HepG2 (cell line): Measurements from ENCODE around the gene SUPT4H1. TPM values are rescaled to one million over a fixed set of nuclear protein-coding genes. Genes with fewer than 3 reads are reported as not detected.

Experiments
- ATAC-seq: fragments of 200-7000 bp; cut with Tn5 transposase; 3 replicates; pipeline ENCODE4 v1.9.1; 2020; ENCODE audit warnings: mild to moderate bottlenecking, moderate library complexity
- BruUV-seq: library from RNA; stranded (reverse); fragments of 400-500 nt; replicated peaks from 2 replicates; lab custom pipeline; 2021; lab: Mats Ljungman, UMichigan
- CTCF ChIA-PET: fragments of 300-600 bp; formaldehyde crosslinking; extraction: SDS; loops from one replicate; lab custom pipeline; 2021; ENCODE audit warnings: low total read pairs, inconsistent platforms, low intra/inter-chr PET ratio; lab: Yijun Ruan, JAX
- POLR2A ChIA-PET: fragments of 350-600 bp; sonication (Branson Sonifier 250); formaldehyde crosslinking; loops from one replicate; lab custom pipeline; 2020; ENCODE audit warnings: antibody characterized with exemption, inconsistent platforms; lab: Yijun Ruan, JAX
- DNase-seq: peaks from one replicate; pipeline ENCODE4 v3.0.0-alpha.2; 2015; ENCODE audit warnings: low spot score
- FAIRE-seq: peaks from 3 replicates; lab custom pipeline; 2011; peaks lifted over from hg19 to GRCh38; lab: Jason Lieb, UNC
- H2AFZ ChIP-seq: one replicate; pipeline ENCODE4 v1.6.1; 2011; ENCODE audit warnings: low read length, inconsistent platforms
- H3K27ac ChIP-seq: fragments of 300-600 bp; 3 replicates; pipeline ENCODE4 v1.8.0; 2011; ENCODE audit warnings: mixed run types, mild to moderate bottlenecking, mixed read lengths, low read length, inconsistent platforms; ENCODE audit not compliant: insufficient read depth; ENCODE audit errors: extremely low read length
- H3K27me3 ChIP-seq, 2 experiments: fragments of 200-600 bp in 1 of 2; 2 replicates in 1 of 2; 3 replicates in 1 of 2; pipeline versions ENCODE4 v1.6.0 to v1.8.0; 2011; ENCODE audit warnings: low read length in 2 of 2, mild to moderate bottlenecking in 2 of 2, moderate library complexity in 2 of 2, inconsistent platforms in 1 of 2; ENCODE audit not compliant: insufficient read depth in 2 of 2, control insufficient read depth in 1 of 2
- H3K36me3 ChIP-seq, 2 experiments: fragments of 200-600 bp in 1 of 2; replicated peaks in 1 of 2; 2 replicates in 1 of 2; 3 replicates in 1 of 2; pipeline versions ENCODE4 v1.5.1 to v1.8.0; 2011; ENCODE audit warnings: low read length in 2 of 2, inconsistent platforms in 1 of 2; ENCODE audit not compliant: insufficient read depth in 2 of 2, control insufficient read depth in 1 of 2
- H3K4me1 ChIP-seq: 2 replicates; pipeline ENCODE4 v1.5.1; 2012; ENCODE audit warnings: low read length, inconsistent platforms; ENCODE audit not compliant: insufficient read depth
- H3K4me2 ChIP-seq: 2 replicates; pipeline ENCODE4 v1.6.0; 2011; ENCODE audit warnings: low read depth, low read length, inconsistent platforms
- H3K4me3 ChIP-seq, 3 experiments: fragments of 200-600 bp in 1 of 3; sonication (generic), shearing (Covaris generic) in 1 of 3; replicated peaks in 1 of 3; 2 replicates each; pipeline ENCODE4 v1.5.1; 2011 to 2016; ENCODE audit warnings: low read length in 3 of 3, inconsistent platforms in 2 of 3, low read depth in 2 of 3, mild to moderate bottlenecking in 2 of 3, control low read depth in 1 of 3, mixed read lengths in 1 of 3; ENCODE audit not compliant: insufficient read depth in 1 of 3
- H3K79me2 ChIP-seq: one replicate; pipeline ENCODE4 v1.6.1; 2011; ENCODE audit warnings: low read length, inconsistent platforms; ENCODE audit not compliant: insufficient read depth
- H3K9ac ChIP-seq: 2 replicates; pipeline ENCODE4 v1.6.0; 2011; ENCODE audit warnings: mild to moderate bottlenecking, low read depth, low read length, inconsistent platforms; ENCODE audit not compliant: insufficient read depth
- H3K9me3 ChIP-seq: 2 replicates; pipeline ENCODE4 v1.5.1; 2012; ENCODE audit warnings: mild to moderate bottlenecking, low read length
- H4K20me1 ChIP-seq: 2 replicates; pipeline ENCODE4 v1.6.0; 2011; ENCODE audit warnings: inconsistent platforms, mild to moderate bottlenecking, low read length, moderate library complexity; ENCODE audit not compliant: insufficient read depth
- AKNA ChIP-seq: sonication (generic); formaldehyde crosslinking; IDR thresholded peaks from 2 replicates; pipeline ENCODE4 v1.4.0; 2020; ENCODE audit warnings: missing genetic modification reagents, borderline replicate concordance
- CHCHD3 ChIP-seq: sonication (generic); formaldehyde crosslinking; IDR thresholded peaks from 2 replicates; pipeline ENCODE4 v1.8.0; 2022; ENCODE audit warnings: mild to moderate bottlenecking, missing genetic modification reagents, moderate library complexity
- MXD4 ChIP-seq: IDR thresholded peaks from 2 replicates; pipeline ENCODE4 v1.6.1; 2016; ENCODE audit warnings: mild to moderate bottlenecking, missing biosample characterization, missing genetic modification reagents
- NCOA1 ChIP-seq: sonication (generic); formaldehyde crosslinking; IDR thresholded peaks from 2 replicates; pipeline ENCODE4 v1.9.0; 2021; ENCODE audit warnings: missing genetic modification reagents
- NKX3-1 ChIP-seq: sonication (generic); formaldehyde crosslinking; IDR thresholded peaks from 2 replicates; pipeline ENCODE4 v1.5.0; 2020; ENCODE audit warnings: missing genetic modification reagents
- PCBP1 ChIP-seq: fragments of 200-400 bp; formaldehyde crosslinking; IDR thresholded peaks from 2 replicates; pipeline ENCODE4 v1.6.1; 2017; ENCODE audit warnings: mild to moderate bottlenecking, low read depth, low read length, borderline replicate concordance
- POGK ChIP-seq: sonication (generic); formaldehyde crosslinking; conservative IDR thresholded peaks from 2 replicates; pipeline ENCODE4 v1.8.0; 2022; ENCODE audit warnings: mild to moderate bottlenecking, moderate library complexity, missing genetic modification reagents
- POLR2AphosphoS5 ChIP-seq: IDR thresholded peaks from 2 replicates; pipeline ENCODE4 v1.6.1; 2012; ENCODE audit warnings: low read depth, low read length
- SALL1 ChIP-seq: sonication (generic); formaldehyde crosslinking; IDR thresholded peaks from 2 replicates; pipeline ENCODE4 v1.8.0; 2022; ENCODE audit warnings: mild to moderate bottlenecking, missing genetic modification reagents
- SETDB1 ChIP-seq: sonication (generic); formaldehyde crosslinking; IDR thresholded peaks from 2 replicates; pipeline ENCODE4 v1.5.1; 2020; ENCODE audit warnings: missing genetic modification reagents, mild to moderate bottlenecking, borderline replicate concordance
- ZNF431 ChIP-seq: sonication (generic); formaldehyde crosslinking; IDR thresholded peaks from 2 replicates; pipeline ENCODE4 v1.9.0; 2022; ENCODE audit warnings: missing genetic modification reagents, low read depth, mild to moderate bottlenecking, borderline replicate concordance
- ZNF574 ChIP-seq: sonication (generic); formaldehyde crosslinking; IDR thresholded peaks from 2 replicates; pipeline ENCODE4 v1.4.0; 2020; ENCODE audit warnings: missing genetic modification reagents
- ZNF749 ChIP-seq: sonication (generic); formaldehyde crosslinking; IDR thresholded peaks from 2 replicates; pipeline ENCODE4 v1.8.0; 2022; ENCODE audit warnings: mild to moderate bottlenecking, missing genetic modification reagents, moderate library complexity, borderline replicate concordance
- WGBS: methylation state at CpG from one replicate; pipeline ENCODE4 v1.1.6; 2017; ENCODE audit warnings: low lambda C conversion rate; 5-methylcytosine and 5-hydroxymethylcytosine counted together
- in situ Hi-C: cut with HindIII; loops from 2 replicates; pipeline ENCODE4 v1.10.0; 2017; ENCODE audit warnings: low pct_unique_long_range_greater_than_20kb; ENCODE audit not compliant: extremely low pct_ligation_motif_present
- intact Hi-C: fragments of 100-400 bp; cut with micrococcal nuclease; formaldehyde crosslinking; loops from one replicate; pipeline ENCODE4 v1.10.0; 2022; ENCODE audit not compliant: unreplicated experiment
- polyA plus RNA-seq, 8 experiments: library from polyadenylated mRNA; depleted of rRNA in 3 of 8; stranded (reverse) in 7 of 8; unstranded in 1 of 8; fragments of >200 nt; fragmentation: Illumina TruSeq in 4 of 8; extraction: Trizol in 4 of 8; gene quantifications; 2 replicates each; pipeline versions ENCODE4 v1.2.1 to v1.2.3, GENCODE V29; 2011 to 2016; ENCODE audit warnings: low read depth in 4 of 8, missing spikeins in 1 of 8, mixed read lengths in 1 of 8; ENCODE audit not compliant: insufficient read depth in 1 of 8
- total RNA-seq, 5 experiments: library from RNA; depleted of rRNA; stranded (reverse); fragments of >200 nt; fragmentation: Illumina TruSeq; extraction: Trizol; gene quantifications; 2 replicates each; pipeline ENCODE4 v1.2.3, GENCODE V29; 2016; ENCODE audit warnings: low read depth in 1 of 5

The SUPT4H1 gene
- total and polyA plus RNA-seq, 2 of the 13 experiments (the other 11 are each of a cell fraction or from before 2014, with no cell fraction given): 155 to 244 TPM

DNA sequence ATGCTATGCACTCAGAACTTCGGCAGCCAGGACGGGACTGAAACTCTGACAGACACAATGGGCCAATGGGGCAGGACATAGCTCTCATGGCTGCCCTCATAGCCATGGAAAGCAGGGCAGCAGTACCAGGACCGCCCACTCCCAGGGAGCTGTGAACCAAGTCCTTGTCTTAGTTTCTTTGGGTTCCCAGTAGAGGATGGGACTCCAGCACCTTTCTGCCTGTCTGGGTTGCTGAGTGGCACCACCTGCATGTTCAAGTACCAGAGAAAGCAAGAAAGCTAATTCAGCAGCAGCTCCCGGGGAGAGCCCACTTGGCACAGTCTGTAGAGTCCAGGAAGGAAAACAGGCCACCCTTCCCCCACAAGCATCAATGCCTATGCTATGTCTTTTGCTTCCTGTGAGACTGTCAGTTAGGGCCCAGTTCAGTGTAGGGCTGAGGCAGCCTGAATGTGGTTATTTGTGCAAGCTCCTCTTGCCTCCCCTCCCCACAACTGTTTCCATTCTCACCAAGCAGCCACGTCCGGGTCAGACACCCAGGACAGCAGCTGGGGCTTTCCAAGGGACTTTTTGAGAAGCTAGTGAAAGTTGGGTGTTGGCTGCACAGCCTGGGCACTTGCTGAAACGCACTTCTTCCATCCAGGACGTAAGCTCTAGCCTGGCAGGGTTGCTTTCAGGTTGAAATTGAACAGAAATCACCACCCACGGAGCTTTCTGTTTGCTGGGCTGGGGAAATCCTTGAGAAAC, 7.8 kb downstream of the SUPT4H1 start:
- H3K27ac ChIP-seq: no peak overlapping the region
- H3K36me3 ChIP-seq: peaks cover 32 to 55% of the 10 kb centered on the region in 2 experiments
- FAIRE-seq: no peak
- intact Hi-C loops (no loop called here), in situ Hi-C loops (no loop called here)
- 90% methylated on average over 8 of the region's 9 CpGs for WGBS
- no peak overlapping the region for H3K9ac ChIP-seq
- peak; percentile 10 for ATAC-seq
- H4K20me1 ChIP-seq: no peaks in the 10 kb centered on the region
- ChIA-PET POLR2A (interaction anchor here (0.8 to 5.3 kb wide), 12 partner anchors 8 to 170 kb away, joined by 3 to 39 read pairs (median 4); partner anchors contain the start of genes MTMR4, RNF43 and SUPT4H1), CTCF (no interaction called here)
- H3K9me3 ChIP-seq: no peaks in the 10 kb centered on the region
- H3K79me2 ChIP-seq: no peaks in the 10 kb centered on the region
- H3K4me2 ChIP-seq: no peak overlapping the region
- no peak for DNase-seq
- H3K4me1 ChIP-seq: peaks cover 5% of the 10 kb centered on the region
- no peak overlapping the region for H3K4me3 ChIP-seq
- BruUV-seq: no TSS peak
- no peaks in the 10 kb centered on the region for H3K27me3 ChIP-seq
- H2AFZ ChIP-seq: no peak overlapping the region
- TF ChIP-seq PCBP1 (no peak), POLR2AphosphoS5 (0 out of 2 replicates have a peak, but pooled peaks have one; percentile 2), POGK (CRISPR knock-in tag) (no peak), ZNF574 (CRISPR knock-in tag) (no peak), SETDB1 (no peak), ZNF749 (no peak), CHCHD3 (no peak), ZNF431 (CRISPR knock-in tag) (no peak), AKNA (CRISPR knock-in tag) (no peak), NCOA1 (CRISPR knock-in tag) (no peak), SALL1 (CRISPR knock-in tag) (0 out of 2 replicates have a peak, but pooled peaks have one; percentile 28), NKX3-1 (CRISPR knock-in tag) (no peak), MXD4 (CRISPR knock-in tag) (no peak)
